ENCODE data around the gene SLC35E2B. TPM values are rescaled to one million over a fixed set of nuclear protein-coding genes. Genes with fewer than 3 reads are reported as not detected.
"Not testable (repeated sequence)": the region's sequence is repeated elsewhere in the genome, so short reads cannot be mapped to it uniquely, and the experiment has no call there.

SLC35E2B gene
- total RNA-seq, 1 experiment from 2014 or later, result 13.1 TPM

- H3K9me3 ChIP-seq (replicated peaks); H3K27me3 ChIP-seq (replicated peaks); H3K27ac ChIP-seq; H3K4me1 ChIP-seq (replicated peaks); H3K4me3 ChIP-seq: not testable (repeated sequence)
- H3K36me3 ChIP-seq, result peaks cover 15% of the 10 kb centered on the region
- peak in 1 of 2 experiments; percentile 20 for DNase-seq (ENCODE audit: low read depth in 1 of 2, low spot score in 2 of 2)
Observed at GRCh38 chr1:1674806-1675205, 17.8 kb downstream of the SLC35E2B start.

- no peak for DNase-seq (ENCODE audit: low read depth in 1 of 2, low spot score in 2 of 2)
Observed at GRCh38 chr1:1672181-1672965, 20.2 kb downstream of the SLC35E2B start.

GRCh38 chr1:1671365-1672119, 21.1 kb downstream of the SLC35E2B start:
- H3K4me1 ChIP-seq (replicated peaks), result no peaks in the 10 kb centered on the region
- no peaks in the 10 kb centered on the region for H3K27me3 ChIP-seq (replicated peaks)
- peak in 1 of 2 experiments; percentile 39 for DNase-seq (ENCODE audit: low read depth in 1 of 2, low spot score in 2 of 2)
- H3K4me3 ChIP-seq, result no peak overlapping the region
- H3K9me3 ChIP-seq (replicated peaks), result no peaks in the 10 kb centered on the region
- H3K27ac ChIP-seq, result no peak overlapping the region
- H3K36me3 ChIP-seq, result peaks cover 11% of the 10 kb centered on the region

More at GRCh38 chr1:1672181-1672965, 20.2 kb downstream of the SLC35E2B start:
- H3K27me3 ChIP-seq (replicated peaks), result no peaks in the 10 kb centered on the region
- H3K27ac ChIP-seq, result no peak overlapping the region
- H3K36me3 ChIP-seq, result peaks cover 10% of the 10 kb centered on the region
- H3K4me3 ChIP-seq, result no peak overlapping the region
- no peaks in the 10 kb centered on the region for H3K9me3 ChIP-seq (replicated peaks)
- no peaks in the 10 kb centered on the region for H3K4me1 ChIP-seq (replicated peaks)

- H3K36me3 ChIP-seq, result peaks cover 18% of the 10 kb centered on the region
Observed at GRCh38 chr1:1670866-1671265, 21.7 kb downstream of the SLC35E2B start.

GRCh38 chr1:1669468-1670440, 22.8 kb downstream of the SLC35E2B start:
- peak in 1 of 2 experiments; percentile 41 for DNase-seq (ENCODE audit: low read depth in 1 of 2, low spot score in 2 of 2)
- Histone ChIP-seq H3K4me1 (replicated peaks) (no peaks in the 10 kb centered on the region), H3K9me3 (replicated peaks) (no peaks in the 10 kb centered on the region), H3K36me3 (peaks cover 29% of the 10 kb centered on the region), H3K27me3 (replicated peaks) (no peaks in the 10 kb centered on the region), H3K4me3 (no peak overlapping the region), H3K27ac (no peak overlapping the region)

More at GRCh38 chr1:1670866-1671265, 21.7 kb downstream of the SLC35E2B start:
- Histone ChIP-seq H3K9me3 (replicated peaks) (no peaks in the 10 kb centered on the region), H3K27me3 (replicated peaks) (no peaks in the 10 kb centered on the region), H3K4me1 (replicated peaks) (no peaks in the 10 kb centered on the region), H3K27ac (no peak overlapping the region), H3K4me3 (no peak overlapping the region)
- peak in 1 of 2 experiments; percentile 38 for DNase-seq (ENCODE audit: low read depth in 1 of 2, low spot score in 2 of 2)

GRCh38 chr1:1666526-1666925, 26.1 kb downstream of the SLC35E2B start:
- peaks cover 24% of the 10 kb centered on the region for H3K36me3 ChIP-seq
- no peak overlapping the region for H3K4me3 ChIP-seq

GRCh38 chr1:1665815-1666251, 26.8 kb downstream of the SLC35E2B start:
- Histone ChIP-seq H3K9me3 (replicated peaks) (no peaks in the 10 kb centered on the region), H3K4me1 (replicated peaks) (peaks cover 9% of the 10 kb centered on the region), H3K27ac (no peak overlapping the region), H3K36me3 (peaks cover 18% of the 10 kb centered on the region), H3K4me3 (no peak overlapping the region), H3K27me3 (replicated peaks) (no peaks in the 10 kb centered on the region)
- DNase-seq (ENCODE audit: low read depth in 1 of 2, low spot score in 2 of 2), result peak in 1 of 2 experiments; percentile 47

More at GRCh38 chr1:1666526-1666925, 26.1 kb downstream of the SLC35E2B start:
- DNase-seq (ENCODE audit: low read depth in 1 of 2, low spot score in 2 of 2), result peak in 1 of 2 experiments; percentile 35
- Histone ChIP-seq H3K27ac (no peak overlapping the region), H3K27me3 (replicated peaks) (no peaks in the 10 kb centered on the region), H3K4me1 (replicated peaks) (peaks cover 9% of the 10 kb centered on the region), H3K9me3 (replicated peaks) (no peaks in the 10 kb centered on the region)

GRCh38 chr1:1664941-1665814, 27.4 kb downstream of the SLC35E2B start:
- Histone ChIP-seq H3K4me3 (no peak overlapping the region), H3K4me1 (replicated peaks) (peaks cover 9% of the 10 kb centered on the region), H3K9me3 (replicated peaks) (no peaks in the 10 kb centered on the region), H3K27me3 (replicated peaks) (no peaks in the 10 kb centered on the region), H3K27ac (no peak overlapping the region), H3K36me3 (peaks cover 18% of the 10 kb centered on the region)
- peak in 1 of 2 experiments; percentile 41 for DNase-seq (ENCODE audit: low read depth in 1 of 2, low spot score in 2 of 2)

- H3K9me3 ChIP-seq (replicated peaks); H3K27ac ChIP-seq; H3K4me1 ChIP-seq (replicated peaks); H3K27me3 ChIP-seq (replicated peaks); H3K4me3 ChIP-seq: not testable (repeated sequence)
- DNase-seq (ENCODE audit: low read depth in 1 of 2, low spot score in 2 of 2), result peak in 1 of 2 experiments; percentile 10
- peaks cover 18% of the 10 kb centered on the region for H3K36me3 ChIP-seq
Observed at GRCh38 chr1:1664318-1664717, 28.3 kb downstream of the SLC35E2B start.

- not testable (repeated sequence) for H3K27me3 ChIP-seq (replicated peaks); H3K4me3 ChIP-seq; H3K9me3 ChIP-seq (replicated peaks); H3K4me1 ChIP-seq (replicated peaks)
- Histone ChIP-seq H3K27ac (peak overlapping the region; percentile 38; the same call in 1 of the 2 replicates), H3K36me3 (peaks cover 18% of the 10 kb centered on the region)
- DNase-seq (ENCODE audit: low read depth in 1 of 2, low spot score in 2 of 2), result peak; percentile 73 to 88
Observed at GRCh38 chr1:1662830-1663560, 29.6 kb downstream of the SLC35E2B start.

GRCh38 chr1:1662392-1662791, 30.2 kb downstream of the SLC35E2B start:
- DNase-seq (ENCODE audit: low read depth in 1 of 2, low spot score in 2 of 2), result not testable (repeated sequence)

More at GRCh38 chr1:1662392-1662791, 30.2 kb downstream of the SLC35E2B start:
- peaks cover 18% of the 10 kb centered on the region for H3K36me3 ChIP-seq
- not testable (repeated sequence) for H3K4me3 ChIP-seq; H3K27ac ChIP-seq; H3K27me3 ChIP-seq (replicated peaks); H3K4me1 ChIP-seq (replicated peaks); H3K9me3 ChIP-seq (replicated peaks)
